Lower lobe of right lung (tissue), 2 donors: ENCODE data around the gene DENND10. TPM values are rescaled to one million over a fixed set of nuclear protein-coding genes. Genes with fewer than 3 reads are reported as not detected.
A peak's percentile ranks its signal among the peaks of the same experiment; 100 is the strongest.
"Not testable (repeated sequence)": the region's sequence is repeated elsewhere in the genome, so short reads cannot be mapped to it uniquely, and the experiment has no call there.

Source experiments
- ATAC-seq, 2 donors: fragments of 200-7000 bp; cut with Tn5 transposase; one replicate each; pipeline ENCODE4 v1.9.1; 2020 to 2022; ENCODE audit warnings: mild to moderate bottlenecking in 2 of 2, moderate library complexity in 2 of 2
- DNase-seq: peaks from one replicate; pipeline ENCODE4 v3.0.0-alpha.2; 2020
- H3K27ac ChIP-seq: fragments of 200-600 bp; one replicate; pipeline ENCODE4 v1.8.0; 2022
- H3K27me3 ChIP-seq: fragments of 200-600 bp; one replicate; pipeline ENCODE4 v1.8.0; 2022; ENCODE audit warnings: low read depth
- H3K36me3 ChIP-seq: fragments of 200-600 bp; one replicate; pipeline ENCODE4 v1.8.0; 2022; ENCODE audit warnings: mild to moderate bottlenecking
- H3K4me1 ChIP-seq: fragments of 200-600 bp; one replicate; pipeline ENCODE4 v1.8.0; 2022
- H3K4me3 ChIP-seq: fragments of 200-600 bp; one replicate; pipeline ENCODE4 v1.8.0; 2022; ENCODE audit warnings: mild to moderate bottlenecking
- H3K9me3 ChIP-seq: fragments of 200-600 bp; one replicate; pipeline ENCODE4 v1.8.0; 2022
- CTCF ChIP-seq: fragments of 200-600 bp; IDR thresholded peaks from one replicate; pipeline ENCODE4 v1.8.0; 2022; ENCODE audit warnings: antibody characterized with exemption, mild to moderate bottlenecking
- intact Hi-C: fragments of 100-400 bp; cut with DNase I; formaldehyde crosslinking; loops from one replicate; pipeline ENCODE4 v1.11.0; 2022
- total RNA-seq: library from RNA; stranded (reverse); fragmentation: NEBNext Ultra II Directional; extraction: Animal tissue kit (Norgen Biotek cat#: 25700); gene quantifications from one replicate; pipeline ENCODE4 v1.2.1, GENCODE V29; 2021
- donor health status: DM: no; HTN: yes; CAD: no; lungs with severe emphysema.

Gene DENND10
- total RNA-seq, 1 donor from 2014 or later = 33.8 TPM

DNA sequence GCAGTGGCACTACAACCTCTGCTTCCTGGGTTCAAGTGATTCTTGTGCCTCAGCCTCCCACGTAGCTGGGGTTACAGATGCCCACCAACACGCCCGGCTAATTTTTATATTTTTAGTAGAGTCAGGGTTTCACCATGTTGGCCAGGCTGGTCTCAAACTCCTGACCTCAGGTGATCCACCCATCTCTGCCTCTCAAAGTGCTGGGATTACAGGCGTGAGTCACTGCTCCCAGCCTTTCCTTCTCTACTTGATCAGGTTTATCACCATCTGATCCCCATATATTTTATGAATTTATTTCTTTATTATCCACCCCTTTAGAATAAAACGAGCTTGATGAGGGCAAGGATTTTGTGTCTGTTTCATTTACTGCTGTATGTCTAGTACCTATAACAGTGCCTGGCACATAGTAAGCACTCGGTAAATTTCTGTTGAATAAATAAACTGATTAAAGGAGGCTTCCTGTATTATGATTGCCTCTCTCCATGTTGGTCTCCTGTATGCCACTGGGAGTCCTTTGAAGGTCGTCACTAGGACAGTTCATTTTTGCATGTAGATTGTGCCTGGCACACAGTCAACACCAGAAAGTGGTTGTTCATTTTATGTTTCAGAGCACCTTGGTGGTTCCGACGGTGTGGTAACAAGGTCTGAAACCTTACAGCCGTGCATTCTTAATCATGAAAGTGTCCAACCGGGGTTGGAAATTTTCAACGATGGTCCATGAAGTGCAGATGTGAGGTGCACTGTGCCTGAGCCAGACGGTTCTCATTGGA, 13.7 kb upstream of the DENND10 start:
- intact Hi-C loops = no loop called here
- H3K27me3 ChIP-seq = no peaks in the 10 kb centered on the region
- H3K4me1 ChIP-seq = no peaks in the 10 kb centered on the region
- no peak for ATAC-seq
- TF ChIP-seq CTCF = no peak
- H3K36me3 ChIP-seq = no peaks in the 10 kb centered on the region
- H3K4me3 ChIP-seq = no peak overlapping the region
- H3K27ac ChIP-seq = no peak overlapping the region
- H3K9me3 ChIP-seq = no peaks in the 10 kb centered on the region
- no peak for DNase-seq

DNA sequence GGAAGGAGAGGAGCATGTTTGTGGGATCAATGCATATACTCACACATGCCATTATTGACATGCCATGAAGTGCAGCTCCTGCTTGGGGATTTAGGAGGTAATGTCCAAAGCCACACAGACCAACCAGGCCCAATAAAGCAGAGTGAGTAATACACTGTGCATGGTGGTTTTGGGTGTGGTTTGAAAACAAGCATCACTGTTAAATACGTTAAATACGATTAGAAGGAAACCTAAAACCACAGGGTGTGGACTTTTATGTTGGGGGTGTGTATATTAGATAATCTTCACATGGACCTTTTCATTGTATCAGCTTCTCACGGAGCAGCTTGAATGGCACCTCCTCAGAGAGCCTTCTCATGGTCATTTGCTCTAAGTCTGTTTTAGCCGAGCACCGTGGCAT, 12.9 kb upstream of the DENND10 start:
- no peak for DNase-seq
- ATAC-seq = peak; percentile 63 to 70
- H3K27ac ChIP-seq = no peak overlapping the region

DNA sequence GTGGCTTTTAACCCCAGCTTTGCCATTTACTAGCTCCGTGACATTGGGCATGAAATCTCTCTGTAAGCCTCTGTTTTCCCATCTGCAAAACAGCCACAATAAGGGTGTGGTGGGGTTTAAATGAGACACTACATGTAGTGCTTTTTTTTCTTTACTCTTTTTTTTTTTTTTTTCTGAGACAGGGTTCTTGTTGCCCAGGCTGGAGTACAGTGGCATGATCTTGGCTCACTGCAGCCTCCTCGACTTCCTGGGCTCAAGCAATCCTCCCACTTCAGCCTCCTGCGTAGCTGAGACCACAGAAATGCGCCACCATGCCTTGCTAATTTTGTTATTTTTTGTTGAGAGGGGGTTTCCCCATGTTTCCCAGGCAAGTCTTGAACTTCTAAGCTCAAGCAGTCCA, 8.3 kb upstream of the DENND10 start:
- H3K27ac ChIP-seq = no peak overlapping the region
- H3K36me3 ChIP-seq = no peaks in the 10 kb centered on the region
- DNase-seq (no peak), ATAC-seq (no peak)
- H3K4me3 ChIP-seq = no peak overlapping the region
- no peak for TF ChIP-seq CTCF
- H3K27me3 ChIP-seq = no peaks in the 10 kb centered on the region
- H3K4me1 ChIP-seq = no peaks in the 10 kb centered on the region
- intact Hi-C loops = no loop called here
- no peaks in the 10 kb centered on the region for H3K9me3 ChIP-seq

More for the DNA sequence above, 12.9 kb upstream of the DENND10 start:
- no peaks in the 10 kb centered on the region for H3K27me3 ChIP-seq
- intact Hi-C loops = no loop called here
- H3K36me3 ChIP-seq = no peaks in the 10 kb centered on the region
- no peak overlapping the region for H3K4me3 ChIP-seq
- no peaks in the 10 kb centered on the region for H3K4me1 ChIP-seq
- no peaks in the 10 kb centered on the region for H3K9me3 ChIP-seq
- TF ChIP-seq CTCF = no peak

- intact Hi-C loops, DNase-seq, H3K4me3 ChIP-seq, H3K36me3 ChIP-seq, H3K9me3 ChIP-seq, ATAC-seq, H3K27ac ChIP-seq, H3K4me1 ChIP-seq, H3K27me3 ChIP-seq: not testable (repeated sequence)
These were observed 7.1 kb upstream of the DENND10 start for GRCh38 chr10:119096641-119097415.

- intact Hi-C loops = no loop called here
- DNase-seq = no peak
- no peak overlapping the region for H3K4me3 ChIP-seq
- H3K9me3 ChIP-seq = no peaks in the 10 kb centered on the region
- no peak for TF ChIP-seq CTCF
- no peaks in the 10 kb centered on the region for H3K4me1 ChIP-seq
- no peaks in the 10 kb centered on the region for H3K27me3 ChIP-seq
- no peak overlapping the region for H3K27ac ChIP-seq
- no peaks in the 10 kb centered on the region for H3K36me3 ChIP-seq
- ATAC-seq = no peak
These were observed 5.3 kb upstream of the DENND10 start for GRCh38 chr10:119098576-119098975.
